ENCODE results near the gene XBP1.

- no peak for TF ChIP-seq CTCF (conservative IDR thresholded peaks at IDR 0.05; ENCODE audit: low read length)
- TF ChIP-seq EZH2phosphoT487 (IDR thresholded peaks at IDR 0.05; ENCODE audit: borderline replicate concordance, low read depth, low read length) = no peak
These were observed 31.0 kb upstream of the XBP1 start for GRCh38 chr22:28831140-28832072.
